ENCODE measurements around the gene GIT2. TPM values are rescaled to one million over a fixed set of nuclear protein-coding genes. Genes with fewer than 3 reads are reported as not detected.
"Not testable (repeated sequence)": the region's sequence is repeated elsewhere in the genome, so short reads cannot be mapped to it uniquely, and the experiment has no call there.

Gene GIT2
- total RNA-seq, 4 donors from 2014 or later, result 39.8 to 62.9 (median 55.5) TPM

- WGBS, 2 donors, result 79% methylated on average over 16 of the region's 16 CpGs
- peaks cover 0 to 5% (median 2%) of the 10 kb centered on the region in 4 donors for H3K4me1 ChIP-seq
- H3K9me3 ChIP-seq, result no peaks in the 10 kb centered on the region
- H3K36me3 ChIP-seq, result peaks cover 0 to 86% (median 7%) of the 10 kb centered on the region in 3 donors
- no peak overlapping the region for H3K4me3 ChIP-seq
- no peak for DNase-seq (ENCODE audit: low spot score in 2 of 2)
- no peaks in the 10 kb centered on the region for H3K27me3 ChIP-seq
- no peak for TF ChIP-seq CTCF (IDR thresholded peaks at IDR 0.05)
- TF ChIP-seq POLR2A (IDR thresholded peaks at IDR 0.05), result no peak
- TF ChIP-seq EP300 (IDR thresholded peaks at IDR 0.05), result no peak
- H3K27ac ChIP-seq, result no peak overlapping the region
Measured at GRCh38 chr12:109930028-109930800, 66.0 kb downstream of the GIT2 start.

- not testable (repeated sequence) for DNase-seq (ENCODE audit: low spot score in 2 of 2); H3K4me3 ChIP-seq; H3K9me3 ChIP-seq; H3K27ac ChIP-seq; H3K4me1 ChIP-seq; H3K27me3 ChIP-seq
- WGBS, 2 donors, result 90 to 96% methylated on average over 14 of the region's 14 CpGs
- peaks cover 0 to 84% (median 7%) of the 10 kb centered on the region in 3 donors for H3K36me3 ChIP-seq
Measured at GRCh38 chr12:109929326-109929725, 66.8 kb downstream of the GIT2 start.

- peaks cover 0 to 3% (median 0%) of the 10 kb centered on the region in 4 donors for H3K4me1 ChIP-seq
- H3K4me3 ChIP-seq, result no peak overlapping the region
- no peaks in the 10 kb centered on the region for H3K9me3 ChIP-seq
- H3K27me3 ChIP-seq, result no peaks in the 10 kb centered on the region
- 89 to 90% methylated on average over 12 of the region's 12 CpGs for WGBS, 2 donors
- no peak overlapping the region for H3K27ac ChIP-seq
- DNase-seq (ENCODE audit: low spot score in 2 of 2), result no peak
- TF ChIP-seq CTCF (IDR thresholded peaks at IDR 0.05) (no peak), POLR2A (IDR thresholded peaks at IDR 0.05) (no peak), EP300 (IDR thresholded peaks at IDR 0.05) (no peak)
- peaks cover 0 to 82% (median 7%) of the 10 kb centered on the region in 3 donors for H3K36me3 ChIP-seq
Measured at GRCh38 chr12:109928058-109928656, 68.0 kb downstream of the GIT2 start.

GRCh38 chr12:109927622-109928021 lies 68.5 kb downstream of the GIT2 start:
- DNase-seq (ENCODE audit: low spot score in 2 of 2), result no peak
- Histone ChIP-seq H3K4me1 (peaks cover 0 to 3% (median 0%) of the 10 kb centered on the region in 4 donors), H3K27me3 (no peaks in the 10 kb centered on the region), H3K36me3 (peaks cover 0 to 82% (median 7%) of the 10 kb centered on the region in 3 donors), H3K4me3 (no peak overlapping the region), H3K27ac (no peak overlapping the region), H3K9me3 (no peaks in the 10 kb centered on the region)
- TF ChIP-seq CTCF (IDR thresholded peaks at IDR 0.05) (peak in 3 of 5 experiments; percentile 17 to 43 (median 38)), POLR2A (IDR thresholded peaks at IDR 0.05) (no peak), EP300 (IDR thresholded peaks at IDR 0.05) (no peak)
- 78 to 81% methylated on average over 8 of the region's 8 CpGs for WGBS, 2 donors

- TF ChIP-seq POLR2A (IDR thresholded peaks at IDR 0.05) (no peak), CTCF (IDR thresholded peaks at IDR 0.05) (no peak), EP300 (IDR thresholded peaks at IDR 0.05) (no peak)
- WGBS, 2 donors, result 78% methylated on average over 7 to 9 of the region's 11 CpGs
- no peak for DNase-seq (ENCODE audit: low spot score in 2 of 2)
- H3K36me3 ChIP-seq, result peaks cover 0 to 82% (median 7%) of the 10 kb centered on the region in 3 donors
- H3K27ac ChIP-seq, result no peak overlapping the region
- H3K9me3 ChIP-seq, result no peaks in the 10 kb centered on the region
- H3K27me3 ChIP-seq, result no peaks in the 10 kb centered on the region
- peaks cover 0 to 3% (median 0%) of the 10 kb centered on the region in 4 donors for H3K4me1 ChIP-seq
- no peak overlapping the region for H3K4me3 ChIP-seq
Measured at GRCh38 chr12:109926488-109927210, 69.5 kb downstream of the GIT2 start.

All from tibial nerve (tissue), 4 donors.